Airway epithelial cell (primary cell): Measurements from ENCODE around the gene C1R. TPM values are rescaled to one million over a fixed set of nuclear protein-coding genes. Genes with fewer than 3 reads are reported as not detected.

ENCODE experiments used
- total RNA-seq: library from RNA; depleted of rRNA; stranded (reverse); fragments of >200 nt; gene quantifications from 2 replicates; pipeline ENCODE4 v1.2.3, GENCODE V29; 2015

Gene C1R
- 8.7 and 8.8 TPM in 2 replicates for total RNA-seq

DNA sequence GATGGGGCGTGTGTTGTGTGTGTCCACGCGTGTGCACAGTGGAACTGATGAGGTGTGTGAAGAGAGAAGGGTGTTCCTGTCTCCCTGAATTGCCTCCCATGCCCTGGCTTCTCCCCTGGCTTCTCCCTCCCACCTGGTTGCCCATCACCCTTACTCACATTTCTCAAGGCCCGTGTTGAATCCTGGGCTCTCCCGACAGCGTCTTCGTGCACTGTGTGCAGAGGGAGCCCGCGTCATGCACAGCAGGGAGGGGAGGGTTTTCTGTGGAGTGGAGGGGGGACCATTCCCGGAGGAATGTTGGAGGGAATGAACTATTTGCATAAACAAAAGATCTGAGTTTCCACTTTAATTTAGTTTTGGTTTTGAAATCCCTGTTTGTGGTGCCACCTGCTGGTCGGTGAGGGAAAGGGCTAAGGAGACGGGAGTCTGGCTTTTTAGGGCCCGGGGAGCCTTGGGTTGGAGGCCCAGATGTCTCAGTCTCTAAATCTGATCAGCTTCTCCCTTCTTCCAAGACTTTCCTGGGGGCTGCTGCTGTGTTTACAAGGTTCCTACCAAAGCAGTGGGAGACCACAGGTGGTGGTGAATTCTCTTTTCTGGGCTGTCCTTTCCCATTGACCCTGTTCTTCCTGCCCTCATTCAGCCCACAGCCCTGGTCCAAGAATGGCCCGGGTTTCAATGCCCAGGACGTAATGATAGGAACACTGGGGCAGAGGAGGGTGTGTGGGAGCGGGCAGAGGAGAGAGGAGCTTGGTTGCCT is at the start of gene C1R:
TSS of gene C1R (minus strand) at position 217 of the 757 bp plus-strand sequence. CDS start at position 160, 57 bp downstream.

DNA sequence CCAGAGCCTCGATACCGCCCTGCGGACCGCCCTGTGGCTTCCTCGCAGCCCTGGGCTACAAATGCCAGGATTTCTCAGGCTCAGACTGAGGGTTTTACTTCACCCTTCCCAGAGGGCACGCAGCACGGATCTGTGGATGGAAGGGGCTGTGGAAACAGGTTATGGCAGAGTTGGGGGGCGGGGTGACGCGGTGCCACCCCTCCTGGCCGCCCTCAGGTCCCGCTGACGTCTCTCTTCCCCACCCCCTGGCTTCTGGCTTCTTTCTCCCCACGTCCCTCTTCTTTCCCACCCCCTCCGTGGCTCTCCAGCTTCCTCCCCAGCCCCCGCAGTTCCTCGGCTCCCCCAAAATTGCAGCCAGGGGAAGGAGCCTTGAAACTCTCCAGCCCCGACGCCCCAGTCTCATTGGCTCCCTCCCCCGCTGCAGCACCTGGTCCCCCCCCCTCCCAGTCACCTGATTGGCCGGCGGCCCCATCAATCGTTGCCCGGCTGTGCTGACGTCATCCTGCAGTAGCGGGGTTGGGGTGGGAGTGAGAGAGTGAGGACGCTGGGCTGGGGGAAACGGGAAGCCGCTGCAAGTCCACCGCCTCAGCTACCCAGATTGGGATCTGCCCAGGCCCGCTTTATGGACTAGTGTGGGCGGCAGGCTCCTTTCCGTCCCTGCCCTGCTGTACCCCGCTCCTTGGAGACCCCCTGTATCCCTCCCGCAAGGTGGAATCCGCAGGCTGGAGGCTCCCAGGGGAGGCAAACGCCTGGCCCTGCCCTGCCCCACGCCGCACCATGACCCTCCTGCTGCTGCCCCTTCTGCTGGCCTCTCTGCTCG is 37.8 kb upstream of the C1R start, which contains the start of gene CLSTN3:
TSS of gene CLSTN3 (plus strand) at position 500 of the 820 bp plus-strand sequence. CDS start at position 778, 278 bp downstream.

DNA sequence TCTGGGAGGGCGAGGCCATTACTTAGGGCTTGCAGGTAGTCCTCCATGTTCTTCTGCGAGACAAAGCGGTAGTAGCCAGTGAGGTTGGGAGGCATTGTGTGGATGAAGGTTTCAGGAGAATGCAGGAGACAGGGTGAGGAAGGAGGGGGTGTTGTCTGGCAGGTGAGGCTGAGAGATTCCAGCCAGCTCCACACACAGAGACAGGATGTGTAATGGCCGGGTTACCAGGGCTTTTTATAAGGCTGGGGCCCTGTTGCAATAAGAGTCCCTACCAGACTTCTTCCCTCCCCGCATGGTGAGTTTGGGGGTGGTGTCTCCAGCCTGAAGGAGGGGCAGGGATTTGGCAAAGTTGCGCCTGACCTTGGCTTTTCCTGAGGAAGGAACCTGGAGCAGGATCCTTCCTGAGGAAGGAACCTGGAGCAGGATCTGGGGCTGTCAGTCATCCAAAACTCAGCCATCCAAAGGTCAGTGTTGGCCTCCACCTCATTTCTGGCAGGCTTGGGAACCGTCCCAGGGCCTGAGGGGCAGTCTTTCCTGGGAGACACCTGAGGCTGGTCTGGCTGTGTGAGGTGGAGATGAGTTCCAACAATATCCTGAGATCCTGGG is 36.5 kb upstream of the C1R start, which contains the start of gene RBP5:
TSS of gene RBP5 (minus strand) at position 209 of the 606 bp plus-strand sequence. CDS start at position 95, 114 bp downstream.

GRCh38 chr12:7108796-7109571 is 16.7 kb upstream of the C1R start, which contains the start of gene C1RL:
TSS of gene C1RL (minus strand) at chr12:7109214. CDS start at chr12:7109180, 34 bp downstream.

GRCh38 chr12:7060353-7060954 is 31.8 kb downstream of the C1R start, which contains the start of gene C1S:
TSS of gene C1S (plus strand) at chr12:7060718. CDS start at chr12:7061913, 1,195 bp downstream.

Other genes with a start within 250 kb of the C1R start
- 23.6 and 41.0 TPM in 2 replicates for gene CDCA3, start 241.2 kb downstream of the C1R start, total RNA-seq
- gene USP5, start 240.3 kb downstream of the C1R start, total RNA-seq, result 72.2 and 82.5 TPM in 2 replicates
- gene TPI1, start 224.9 kb downstream of the C1R start, total RNA-seq, result 1,425 and 1,466 TPM in 2 replicates
- gene SPSB2, start 219.1 kb downstream of the C1R start, total RNA-seq, result 8.6 and 11.8 TPM in 2 replicates
- 5.9 and 8.9 TPM in 2 replicates for gene LRRC23, start 187.6 kb downstream of the C1R start, total RNA-seq
- 8.0 and 11.1 TPM in 2 replicates for gene ENO2, start 177.9 kb downstream of the C1R start, total RNA-seq
- gene ATN1, start 164.5 kb downstream of the C1R start, total RNA-seq, result 13.0 and 21.7 TPM in 2 replicates
- not detected in 2 replicates for gene RNU7-1, start 148.6 kb downstream of the C1R start, total RNA-seq
- 103 and 166 TPM in 2 replicates for gene C12orf57, start 148.4 kb downstream of the C1R start, total RNA-seq
- gene PTPN6, start 141.1 kb downstream of the C1R start, total RNA-seq, result 17.7 and 21.0 TPM in 2 replicates
- gene PHB2, start 121.8 kb downstream of the C1R start, total RNA-seq, result 217 and 322 TPM in 2 replicates
- gene EMG1, start 121.5 kb downstream of the C1R start, total RNA-seq, result 95.7 and 103 TPM in 2 replicates
- gene LPCAT3, start 74.0 kb downstream of the C1R start, total RNA-seq, result 25.0 and 39.4 TPM in 2 replicates
- 1.6 and 2.1 TPM in 2 replicates for gene C1S, start 31.7 kb downstream of the C1R start, total RNA-seq
- 16.6 and 25.3 TPM in 2 replicates for gene C1RL, start 16.8 kb upstream of the C1R start, total RNA-seq
- not detected in 2 replicates for gene RBP5, start 36.4 kb upstream of the C1R start, total RNA-seq
- 13.5 and 19.3 TPM in 2 replicates for gene CLSTN3, start 37.9 kb upstream of the C1R start, total RNA-seq
- gene PEX5, start 97.2 kb upstream of the C1R start, total RNA-seq, result 16.2 and 25.7 TPM in 2 replicates
- gene ACSM4, start 211.6 kb upstream of the C1R start, total RNA-seq, result not detected in 2 replicates